Keratinocyte (primary cell): ENCODE data around the gene LGR4. TPM values are rescaled to one million over a fixed set of nuclear protein-coding genes. Genes with fewer than 3 reads are reported as not detected.

Experiments
- DNase-seq: peaks from one replicate; pipeline ENCODE4 v3.0.0-alpha.2; 2011; ENCODE audit warnings: low read depth, missing footprints, low spot score
- FAIRE-seq: peaks from 2 replicates; lab custom pipeline; 2011; peaks lifted over from hg19 to GRCh38; lab: Jason Lieb, UNC
- H2AFZ ChIP-seq: 2 replicates; pipeline ENCODE4 v1.6.0; 2012; ENCODE audit warnings: low read length, control low read depth, inconsistent platforms; ENCODE audit not compliant: control insufficient read depth
- H3K27ac ChIP-seq: 2 replicates; pipeline ENCODE4 v1.5.1; 2011; ENCODE audit warnings: low read length; ENCODE audit not compliant: control insufficient read depth, insufficient read depth
- H3K27me3 ChIP-seq: 3 replicates; pipeline ENCODE4 v1.6.0; 2011; ENCODE audit warnings: low read length; ENCODE audit not compliant: control insufficient read depth, insufficient read depth; ENCODE audit errors: extremely low read depth
- H3K36me3 ChIP-seq, 2 experiments: 2 replicates in 1 of 2; 3 replicates in 1 of 2; pipeline ENCODE4 v1.5.1; 2011; ENCODE audit warnings: low read length in 2 of 2, mild to moderate bottlenecking in 1 of 2; ENCODE audit not compliant: control insufficient read depth in 2 of 2, insufficient read depth in 2 of 2; ENCODE audit errors: extremely low read depth in 1 of 2
- H3K4me1 ChIP-seq: 3 replicates; pipeline ENCODE4 v1.5.1; 2011; ENCODE audit warnings: low read length; ENCODE audit not compliant: control insufficient read depth, insufficient read depth; ENCODE audit errors: extremely low read depth
- H3K4me2 ChIP-seq: 3 replicates; pipeline ENCODE4 v1.6.0; 2011; ENCODE audit warnings: low read depth, low read length; ENCODE audit not compliant: control insufficient read depth, insufficient read depth; ENCODE audit errors: extremely low read depth
- H3K4me3 ChIP-seq, 3 experiments: fragments of 200-600 bp in 1 of 3; sonication (generic) in 1 of 3; 2 replicates in 2 of 3; 3 replicates in 1 of 3; pipeline ENCODE4 v1.5.1; 2011 to 2016; ENCODE audit warnings: low read length in 3 of 3, mild to moderate bottlenecking in 3 of 3, control low read depth in 2 of 3, inconsistent platforms in 1 of 3, low read depth in 1 of 3, mixed read lengths in 1 of 3, mixed run types in 1 of 3, moderate library complexity in 1 of 3; ENCODE audit not compliant: control insufficient read depth in 2 of 3, insufficient read depth in 2 of 3; ENCODE audit errors: extremely low read depth in 1 of 3
- H3K79me2 ChIP-seq: 2 replicates; pipeline ENCODE4 v1.6.0; 2012; ENCODE audit warnings: low read length; ENCODE audit not compliant: control insufficient read depth, insufficient read depth
- H3K9ac ChIP-seq: 3 replicates; pipeline ENCODE4 v1.6.0; 2011; ENCODE audit warnings: low read length; ENCODE audit not compliant: control insufficient read depth, insufficient read depth; ENCODE audit errors: extremely low read depth
- H3K9me1 ChIP-seq: 3 replicates; pipeline ENCODE4 v1.6.0; 2011; ENCODE audit warnings: low read length; ENCODE audit not compliant: control insufficient read depth, insufficient read depth; ENCODE audit errors: extremely low read depth
- H3K9me3 ChIP-seq: 2 replicates; pipeline ENCODE4 v1.5.1; 2012; ENCODE audit warnings: low read depth, low read length; ENCODE audit not compliant: control insufficient read depth
- H4K20me1 ChIP-seq: 3 replicates; pipeline ENCODE4 v1.6.0; 2011; ENCODE audit warnings: low read length; ENCODE audit not compliant: control insufficient read depth, insufficient read depth; ENCODE audit errors: extremely low read depth
- EZH2 ChIP-seq: IDR thresholded peaks from one replicate; pipeline ENCODE4 v1.6.1; 2012; ENCODE audit warnings: inconsistent platforms, mild to moderate bottlenecking, low read length, moderate library complexity
- dilution Hi-C: fragments of 300-500 bp; cut with MboI; formaldehyde crosslinking; loops from one replicate; pipeline ENCODE4 v1.7.0; 2020; ENCODE audit warnings: low sequenced_read_pairs; ENCODE audit not compliant: extremely low pct_ligation_motif_present
- polyA plus RNA-seq, 5 experiments: library from polyadenylated mRNA; depleted of rRNA in 3 of 5; stranded (reverse) in 3 of 5; stranded (forward) in 1 of 5; unstranded in 1 of 5; fragments of >200 nt; gene quantifications; 1 replicate in 1 of 5; 2 replicates in 3 of 5; 3 replicates in 1 of 5; pipeline versions ENCODE4 v1.2.1 to v1.2.3, GENCODE V29; 2011 to 2012; ENCODE audit warnings: missing spikeins in 2 of 5, low read depth in 1 of 5, low replicate concordance in 1 of 5
- TF ChIP-seq, protein P1 (sequence below), 3 experiments: IDR thresholded peaks in 1 of 3; conservative IDR thresholded peaks in 1 of 3; optimal IDR thresholded peaks in 1 of 3; 2 replicates in 2 of 3; 3 replicates in 1 of 3; pipeline versions ENCODE3 to v1.5.1; 2011; ENCODE audit warnings: low read length in 3 of 3, mild to moderate bottlenecking in 3 of 3, moderate library complexity in 2 of 3, control low read depth in 1 of 3, inconsistent platforms in 1 of 3; ENCODE audit not compliant: insufficient read depth in 2 of 3; ENCODE audit errors: extremely low read depth in 1 of 3

The LGR4 gene
- polyA plus RNA-seq, 1 donor (not counting 4 experiments of a cell fraction or from before 2014, with no cell fraction given): 49.7 TPM

DNA sequence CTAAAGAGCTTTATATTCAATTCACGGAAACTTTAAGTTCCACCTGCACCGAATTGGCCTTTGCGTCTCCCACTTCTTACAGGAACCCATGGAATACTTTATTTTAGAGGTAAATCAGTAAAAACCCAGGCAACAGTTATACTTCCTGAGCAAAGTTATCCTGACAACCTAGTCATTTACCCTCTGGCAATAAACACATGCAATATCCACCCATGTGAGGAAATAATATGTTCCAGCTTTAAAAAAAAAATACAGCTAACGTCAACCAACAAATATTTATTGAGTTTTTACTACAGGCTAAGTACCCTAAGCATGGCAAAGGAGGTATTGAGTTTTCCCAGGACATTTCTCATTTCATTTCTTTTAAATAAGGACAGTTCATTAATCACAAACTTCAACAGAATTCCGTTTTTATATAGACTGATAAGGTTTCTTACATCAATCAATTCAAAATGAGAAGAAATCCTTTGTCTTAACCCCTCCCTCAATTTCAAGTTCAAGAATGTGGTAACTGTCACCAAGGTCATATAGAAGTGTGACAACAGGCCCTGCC is 71.2 kb downstream of the LGR4 start:
- H3K9ac ChIP-seq: no peak overlapping the region

DNA sequence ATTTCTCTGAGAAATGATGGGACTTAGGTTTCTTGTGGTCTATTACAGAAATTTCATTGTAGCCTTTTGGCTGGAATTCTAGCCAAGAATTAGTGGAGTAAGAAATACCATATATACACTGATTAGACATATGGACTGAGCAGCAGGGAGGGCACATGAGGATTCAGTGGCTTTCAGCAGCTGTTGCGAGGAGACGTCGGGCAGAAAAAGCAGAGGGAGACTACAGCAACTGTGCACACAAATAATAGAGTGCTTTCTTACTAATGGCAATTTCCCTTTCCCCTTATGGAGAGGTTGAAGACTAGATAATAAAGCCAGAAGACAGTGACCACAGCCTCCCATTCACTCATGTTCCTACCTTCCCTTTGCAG is 74.2 kb downstream of the LGR4 start:
- Histone ChIP-seq H3K4me1 (peaks cover 62% of the 10 kb centered on the region), H4K20me1 (no peaks in the 10 kb centered on the region), H3K27me3 (no peaks in the 10 kb centered on the region), H3K9ac (no peak overlapping the region), H3K36me3 (peaks cover 0 to 3% of the 10 kb centered on the region in 2 experiments), H2AFZ (no peak overlapping the region), H3K27ac (no peak overlapping the region), H3K79me2 (peaks cover 51% of the 10 kb centered on the region), H3K9me3 (no peaks in the 10 kb centered on the region), H3K4me3 (no peak overlapping the region), H3K9me1 (no peaks in the 10 kb centered on the region), H3K4me2 (no peak overlapping the region)
- FAIRE-seq (no peak), DNase-seq (no peak)
- TF ChIP-seq, protein P1, sequence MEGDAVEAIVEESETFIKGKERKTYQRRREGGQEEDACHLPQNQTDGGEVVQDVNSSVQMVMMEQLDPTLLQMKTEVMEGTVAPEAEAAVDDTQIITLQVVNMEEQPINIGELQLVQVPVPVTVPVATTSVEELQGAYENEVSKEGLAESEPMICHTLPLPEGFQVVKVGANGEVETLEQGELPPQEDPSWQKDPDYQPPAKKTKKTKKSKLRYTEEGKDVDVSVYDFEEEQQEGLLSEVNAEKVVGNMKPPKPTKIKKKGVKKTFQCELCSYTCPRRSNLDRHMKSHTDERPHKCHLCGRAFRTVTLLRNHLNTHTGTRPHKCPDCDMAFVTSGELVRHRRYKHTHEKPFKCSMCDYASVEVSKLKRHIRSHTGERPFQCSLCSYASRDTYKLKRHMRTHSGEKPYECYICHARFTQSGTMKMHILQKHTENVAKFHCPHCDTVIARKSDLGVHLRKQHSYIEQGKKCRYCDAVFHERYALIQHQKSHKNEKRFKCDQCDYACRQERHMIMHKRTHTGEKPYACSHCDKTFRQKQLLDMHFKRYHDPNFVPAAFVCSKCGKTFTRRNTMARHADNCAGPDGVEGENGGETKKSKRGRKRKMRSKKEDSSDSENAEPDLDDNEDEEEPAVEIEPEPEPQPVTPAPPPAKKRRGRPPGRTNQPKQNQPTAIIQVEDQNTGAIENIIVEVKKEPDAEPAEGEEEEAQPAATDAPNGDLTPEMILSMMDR (optimal IDR thresholded peaks at IDR 0.05 in 1 of 3, IDR thresholded peaks at IDR 0.05 in 1 of 3, conservative IDR thresholded peaks at IDR 0.05 in 1 of 3; ENCODE audit: extremely low read depth in 1 of 3, insufficient read depth in 2 of 3, low read length in 3 of 3): no peak
- TF ChIP-seq EZH2: no peak
- dilution Hi-C loops: no loop called here

More for the DNA sequence above, 71.2 kb downstream of the LGR4 start:
- Histone ChIP-seq H3K4me1 (peaks cover 37% of the 10 kb centered on the region), H2AFZ (no peak overlapping the region), H4K20me1 (no peaks in the 10 kb centered on the region), H3K9me3 (no peaks in the 10 kb centered on the region), H3K9me1 (no peaks in the 10 kb centered on the region), H3K4me3 (no peak overlapping the region), H3K27ac (peak overlapping the region; percentile 72), H3K27me3 (no peaks in the 10 kb centered on the region), H3K4me2 (peak overlapping the region; percentile 8), H3K36me3 (peaks cover 0 to 5% of the 10 kb centered on the region in 2 experiments), H3K79me2 (peaks cover 61% of the 10 kb centered on the region)
- DNase-seq (no peak), FAIRE-seq (no peak)
- dilution Hi-C loops: no loop called here
- TF ChIP-seq EZH2: no peak
- TF ChIP-seq, protein P1 (optimal IDR thresholded peaks at IDR 0.05 in 1 of 3, IDR thresholded peaks at IDR 0.05 in 1 of 3, conservative IDR thresholded peaks at IDR 0.05 in 1 of 3; ENCODE audit: extremely low read depth in 1 of 3, insufficient read depth in 2 of 3, low read length in 3 of 3): no peak
